CD8-positive, alpha-beta memory T cell (primary cell): ENCODE results near the gene PHF14. TPM values are rescaled to one million over a fixed set of nuclear protein-coding genes. Genes with fewer than 3 reads are reported as not detected.

Source experiments
- CTCF ChIA-PET: fragments of 350-600 bp; sonication (Branson Sonifier 250); formaldehyde crosslinking; loops from one replicate; lab custom pipeline; 2021; ENCODE audit warnings: antibody characterized with exemption; lab: Charles Lee
- POLR2A ChIA-PET: fragments of 350-600 bp; sonication (Branson Sonifier 250); formaldehyde crosslinking; loops from one replicate; lab custom pipeline; 2021; ENCODE audit warnings: antibody characterized with exemption; lab: Charles Lee
- DNase-seq, 5 donors: peaks; one replicate each; pipeline versions ENCODE4 v3.0.0 to v3.0.0-alpha.2; 2020 to 2022; ENCODE audit warnings: mixed read lengths in 1 of 5
- H3K27ac ChIP-seq: one replicate; pipeline ENCODE4 v1.7.0; 2013; ENCODE audit warnings: low read depth, mild to moderate bottlenecking, low read length, moderate library complexity
- H3K27me3 ChIP-seq: 2 replicates; pipeline ENCODE4 v1.7.0; 2013; ENCODE audit warnings: low read length, mild to moderate bottlenecking; ENCODE audit not compliant: insufficient read depth, poor library complexity, severe bottlenecking
- H3K36me3 ChIP-seq: 2 replicates; pipeline ENCODE4 v1.7.0; 2013; ENCODE audit warnings: mild to moderate bottlenecking, low read length, moderate library complexity; ENCODE audit not compliant: insufficient read depth
- H3K4me1 ChIP-seq: 2 replicates; pipeline ENCODE4 v1.7.0; 2013; ENCODE audit warnings: mild to moderate bottlenecking, low read length, moderate library complexity; ENCODE audit not compliant: insufficient read depth
- H3K4me3 ChIP-seq: 2 replicates; pipeline ENCODE4 v1.7.0; 2013; ENCODE audit warnings: mild to moderate bottlenecking, low read length
- H3K9me3 ChIP-seq: 2 replicates; pipeline ENCODE4 v1.7.0; 2013; ENCODE audit warnings: mild to moderate bottlenecking, low read length
- H3K27ac Mint-ChIP-seq, 8 donors: one replicate each; pipeline ENCODE4 v1.8.0; 2020 to 2021; ENCODE audit warnings: mixed read lengths in 8 of 8, mild to moderate bottlenecking in 6 of 8, inconsistent platforms in 3 of 8, moderate library complexity in 3 of 8
- H3K27me3 Mint-ChIP-seq, 2 donors: one replicate each; pipeline ENCODE4 v1.8.0; 2020 to 2021; ENCODE audit warnings: mixed read lengths in 2 of 2, mild to moderate bottlenecking in 1 of 2, moderate library complexity in 1 of 2
- H3K36me3 Mint-ChIP-seq, 3 donors: one replicate each; pipeline ENCODE4 v1.8.0; 2020 to 2021; ENCODE audit warnings: mixed read lengths in 3 of 3, inconsistent platforms in 1 of 3, mild to moderate bottlenecking in 1 of 3
- H3K4me1 Mint-ChIP-seq, 3 donors: one replicate each; pipeline ENCODE4 v1.8.0; 2020 to 2021; ENCODE audit warnings: mixed read lengths in 3 of 3, inconsistent platforms in 1 of 3, mild to moderate bottlenecking in 1 of 3
- H3K4me3 Mint-ChIP-seq, 7 donors: one replicate each; pipeline ENCODE4 v1.8.0; 2020 to 2021; ENCODE audit warnings: mixed read lengths in 7 of 7, mild to moderate bottlenecking in 6 of 7, moderate library complexity in 4 of 7, inconsistent platforms in 2 of 7
- H3K9me3 Mint-ChIP-seq, 5 donors: one replicate each; pipeline ENCODE4 v1.8.0; 2020 to 2022; ENCODE audit warnings: mixed read lengths in 5 of 5, mild to moderate bottlenecking in 3 of 5, moderate library complexity in 2 of 5, inconsistent platforms in 1 of 5
- polyA plus RNA-seq: library from polyadenylated mRNA; unstranded; fragments of 300-500 nt; fragmentation: Illumina TruSeq; gene quantifications from one replicate; pipeline ENCODE4 v1.2.3, GENCODE V29; 2021
- total RNA-seq, 2 experiments: library from RNA; stranded (reverse); gene quantifications; one replicate each; pipeline ENCODE4 v1.2.3, GENCODE V29; 2021

Gene PHF14
- total and polyA plus RNA-seq, 3 experiments from 2014 or later = 12.7 to 38.7 (median 35.8) TPM

- Mint-ChIP-seq H3K27ac (no peak overlapping the region), H3K9me3 (peaks cover 0 to 5% (median 2%) of the 10 kb centered on the region in 5 donors), H3K27me3 (peaks cover 0 to 6% of the 10 kb centered on the region in 2 donors), H3K4me3 (no peak overlapping the region), H3K4me1 (no peaks in the 10 kb centered on the region), H3K36me3 (peaks cover 0 to 1% (median 0%) of the 10 kb centered on the region in 3 donors)
- ChIA-PET CTCF (interaction anchor here (1.4 kb wide), 1 partner anchor 29 kb away, joined by 4 read pairs; no protein-coding TSS in a partner anchor), POLR2A (no interaction called here)
- Histone ChIP-seq H3K27me3 (no peaks in the 10 kb centered on the region), H3K36me3 (no peaks in the 10 kb centered on the region), H3K4me1 (no peaks in the 10 kb centered on the region), H3K4me3 (no peak overlapping the region), H3K9me3 (no peaks in the 10 kb centered on the region), H3K27ac (no peak overlapping the region)
- DNase-seq = no peak
These were observed 209.1 kb downstream of the PHF14 start for GRCh38 chr7:11182736-11183135.

DNA sequence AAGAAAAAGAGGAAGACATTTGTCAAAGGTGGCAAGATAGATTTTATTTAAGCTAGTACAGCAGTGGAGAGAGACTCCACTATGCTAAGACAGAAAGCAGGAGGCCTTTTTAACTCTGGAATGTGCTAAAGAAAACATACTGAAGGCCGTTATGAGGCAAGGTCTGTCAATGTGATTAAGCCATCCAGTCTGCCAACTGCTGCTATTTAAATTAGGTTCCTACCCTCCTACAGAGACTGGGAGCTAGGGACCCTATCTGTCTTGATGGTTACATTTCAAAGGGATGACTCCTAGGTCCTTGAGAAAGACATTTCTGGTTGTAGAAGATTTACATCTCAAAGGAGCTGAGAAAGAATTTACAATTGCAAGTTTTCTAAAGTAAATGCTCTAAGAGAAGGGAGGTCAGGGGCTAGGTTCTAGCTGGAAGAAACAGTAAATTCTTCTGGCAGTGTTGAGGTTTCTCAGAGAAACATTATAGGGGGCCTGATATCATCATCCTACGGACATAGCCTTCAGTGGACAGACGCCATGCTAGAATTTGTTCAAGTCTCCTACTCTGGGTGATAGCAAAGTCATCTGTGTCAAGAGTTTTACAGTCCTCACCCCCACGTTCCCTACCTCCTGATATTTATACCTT, 211.6 kb downstream of the PHF14 start:
- Histone ChIP-seq H3K27me3 (no peaks in the 10 kb centered on the region), H3K27ac (no peak overlapping the region), H3K4me3 (no peak overlapping the region), H3K9me3 (no peaks in the 10 kb centered on the region), H3K4me1 (no peaks in the 10 kb centered on the region), H3K36me3 (no peaks in the 10 kb centered on the region)
- Mint-ChIP-seq H3K4me1 (no peaks in the 10 kb centered on the region), H3K4me3 (no peak overlapping the region), H3K27ac (no peak overlapping the region), H3K9me3 (peaks cover 0 to 5% (median 2%) of the 10 kb centered on the region in 5 donors), H3K36me3 (peaks cover 0 to 3% (median 1%) of the 10 kb centered on the region in 3 donors), H3K27me3 (peaks cover 0 to 8% of the 10 kb centered on the region in 2 donors)
- POLR2A ChIA-PET = no interaction called here
- DNase-seq = no peak
- CTCF ChIA-PET = no interaction called here

GRCh38 chr7:11188529-11189310, 215.0 kb downstream of the PHF14 start:
- Mint-ChIP-seq H3K4me3 (no peak overlapping the region), H3K27ac (no peak overlapping the region), H3K36me3 (peaks cover 0 to 3% (median 1%) of the 10 kb centered on the region in 3 donors), H3K9me3 (peaks cover 0 to 5% (median 2%) of the 10 kb centered on the region in 5 donors), H3K27me3 (peaks cover 0 to 12% of the 10 kb centered on the region in 2 donors), H3K4me1 (no peaks in the 10 kb centered on the region)
- H3K27me3 ChIP-seq = no peaks in the 10 kb centered on the region
- H3K27ac ChIP-seq = no peak overlapping the region
- H3K4me3 ChIP-seq = no peak overlapping the region
- H3K9me3 ChIP-seq = no peaks in the 10 kb centered on the region
- H3K4me1 ChIP-seq = no peaks in the 10 kb centered on the region
- no peaks in the 10 kb centered on the region for H3K36me3 ChIP-seq
- no peak for DNase-seq
- ChIA-PET POLR2A (no interaction called here), CTCF (no interaction called here)

- Histone ChIP-seq H3K36me3 (no peaks in the 10 kb centered on the region), H3K9me3 (no peaks in the 10 kb centered on the region), H3K27me3 (no peaks in the 10 kb centered on the region), H3K4me3 (no peak overlapping the region), H3K4me1 (no peaks in the 10 kb centered on the region), H3K27ac (no peak overlapping the region)
- Mint-ChIP-seq H3K4me1 (no peaks in the 10 kb centered on the region), H3K36me3 (peaks cover 0 to 3% (median 0%) of the 10 kb centered on the region in 3 donors), H3K9me3 (no peaks in the 10 kb centered on the region), H3K27ac (no peak overlapping the region), H3K4me3 (no peak overlapping the region), H3K27me3 (peaks cover 0 to 10% of the 10 kb centered on the region in 2 donors)
- POLR2A ChIA-PET = no interaction called here
- CTCF ChIA-PET = interaction anchor here (1.1 kb wide), 1 partner anchor 21 kb away, joined by 3 read pairs; no protein-coding TSS in a partner anchor
- DNase-seq = no peak
These were observed 217.4 kb downstream of the PHF14 start for GRCh38 chr7:11191081-11191480.

DNA sequence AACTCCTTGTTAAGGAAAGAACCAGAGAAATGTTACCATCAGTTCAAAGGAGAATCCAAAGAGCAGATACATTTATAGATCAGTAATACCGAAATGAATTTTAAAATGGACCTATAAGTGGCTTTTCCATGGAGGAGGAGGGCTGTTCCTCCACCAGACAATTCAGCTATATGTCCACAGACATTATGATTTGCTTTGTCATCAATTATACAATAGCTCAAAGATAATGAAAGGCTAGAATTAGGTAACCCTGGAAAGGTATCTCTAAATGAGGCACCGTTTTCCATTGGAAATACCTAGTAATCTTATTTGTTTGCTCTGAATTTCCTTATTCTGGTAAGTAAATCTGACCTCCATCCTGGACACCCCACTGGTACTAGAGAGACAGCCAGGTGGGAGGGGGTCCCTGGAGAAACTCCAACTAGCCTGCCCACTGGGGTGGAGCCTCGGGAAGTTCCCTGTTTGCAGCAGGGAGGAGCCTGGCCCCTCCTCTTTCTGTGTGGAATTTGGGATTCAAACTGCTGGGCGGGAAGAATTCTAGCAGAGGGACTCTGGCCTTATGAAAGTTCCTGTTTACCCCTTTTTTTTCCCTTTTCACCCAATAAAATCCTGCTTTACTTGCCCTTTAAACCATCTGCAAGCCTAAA, 218.0 kb downstream of the PHF14 start:
- peaks cover 0 to 3% (median 0%) of the 10 kb centered on the region in 3 donors for H3K36me3 Mint-ChIP-seq
- peaks cover 0 to 10% of the 10 kb centered on the region in 2 donors for H3K27me3 Mint-ChIP-seq
- Histone ChIP-seq H3K27me3 (no peaks in the 10 kb centered on the region), H3K36me3 (no peaks in the 10 kb centered on the region), H3K9me3 (no peaks in the 10 kb centered on the region), H3K4me3 (no peak overlapping the region), H3K4me1 (no peaks in the 10 kb centered on the region), H3K27ac (no peak overlapping the region)
- no peaks in the 10 kb centered on the region for H3K4me1 Mint-ChIP-seq
- no peaks in the 10 kb centered on the region for H3K9me3 Mint-ChIP-seq
- DNase-seq = no peak
- ChIA-PET CTCF (interaction anchor here (1.1 kb wide), 1 partner anchor 21 kb away, joined by 3 read pairs; no protein-coding TSS in a partner anchor), POLR2A (no interaction called here)
- H3K27ac Mint-ChIP-seq = no peak overlapping the region
- peak overlapping the region in 1 of 7 donors; percentile 72 for H3K4me3 Mint-ChIP-seq

DNA sequence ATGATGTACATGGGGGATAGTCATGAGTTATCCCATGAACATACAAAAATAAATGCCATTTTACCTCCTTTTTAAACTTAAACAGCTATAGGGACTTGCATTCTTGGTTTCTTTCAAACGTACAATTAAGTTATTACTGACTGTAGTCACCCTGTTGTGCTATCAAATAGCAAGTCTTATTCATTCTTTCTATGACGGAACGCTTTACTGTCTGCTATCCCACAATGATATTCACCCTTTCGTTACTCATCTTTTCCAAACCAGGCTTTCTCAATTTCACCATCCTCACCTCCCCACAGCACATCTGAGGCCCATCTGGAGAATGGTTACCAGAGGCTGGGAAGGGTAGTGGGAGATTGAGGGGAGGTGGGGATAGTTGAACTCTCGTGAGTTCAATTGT, 218.8 kb downstream of the PHF14 start:
- H3K27ac Mint-ChIP-seq = no peak overlapping the region
- ChIA-PET CTCF (no interaction called here), POLR2A (no interaction called here)
- peaks cover 0 to 3% (median 0%) of the 10 kb centered on the region in 3 donors for H3K36me3 Mint-ChIP-seq
- no peaks in the 10 kb centered on the region for H3K4me1 Mint-ChIP-seq
- no peaks in the 10 kb centered on the region for H3K9me3 Mint-ChIP-seq
- Histone ChIP-seq H3K4me1 (no peaks in the 10 kb centered on the region), H3K27ac (no peak overlapping the region), H3K36me3 (no peaks in the 10 kb centered on the region), H3K4me3 (no peak overlapping the region), H3K27me3 (no peaks in the 10 kb centered on the region), H3K9me3 (no peaks in the 10 kb centered on the region)
- H3K4me3 Mint-ChIP-seq = no peak overlapping the region
- peaks cover 0 to 10% of the 10 kb centered on the region in 2 donors for H3K27me3 Mint-ChIP-seq
- DNase-seq = no peak

DNA sequence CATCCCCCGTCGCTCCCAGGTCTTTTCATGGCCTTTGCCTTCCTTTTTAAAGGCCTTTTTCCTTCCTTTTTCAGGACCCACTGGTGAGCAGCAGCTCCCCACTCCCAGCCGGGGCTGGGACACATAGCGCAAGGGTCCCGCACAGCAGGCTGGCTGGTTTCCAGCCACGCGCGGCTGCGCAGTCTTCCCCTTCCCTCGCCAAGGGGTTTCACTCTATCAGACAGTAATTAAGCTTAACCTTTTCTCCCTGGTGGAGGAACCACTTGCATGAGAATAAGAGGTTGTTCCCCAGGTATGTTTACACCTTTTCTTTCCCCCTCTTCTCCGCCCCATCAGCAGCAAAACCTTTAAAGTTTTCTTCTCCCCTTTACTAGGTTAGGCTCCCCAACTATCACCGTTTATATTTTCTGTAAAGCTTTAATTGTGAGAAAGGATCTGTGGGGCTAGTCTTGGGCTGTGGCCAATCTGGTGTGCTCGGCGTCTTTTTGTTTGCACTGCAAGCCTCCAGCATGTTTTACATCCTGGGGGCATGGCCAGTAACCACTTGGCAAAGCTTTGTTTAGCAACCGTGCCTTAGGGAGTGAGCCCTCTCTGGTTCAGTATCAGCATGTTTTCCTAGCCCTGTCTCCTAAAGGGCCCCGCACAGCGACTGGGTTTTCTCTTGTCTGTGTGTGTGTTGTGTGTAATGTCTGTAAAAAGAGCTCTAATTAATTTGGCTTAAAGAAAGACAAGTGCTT, 219.6 kb downstream of the PHF14 start:
- Mint-ChIP-seq H3K36me3 (peaks cover 0 to 3% (median 0%) of the 10 kb centered on the region in 3 donors), H3K27me3 (peaks cover 0 to 6% of the 10 kb centered on the region in 2 donors), H3K4me1 (no peaks in the 10 kb centered on the region), H3K9me3 (no peaks in the 10 kb centered on the region), H3K27ac (no peak overlapping the region), H3K4me3 (no peak overlapping the region)
- Histone ChIP-seq H3K9me3 (no peaks in the 10 kb centered on the region), H3K27me3 (no peaks in the 10 kb centered on the region), H3K4me3 (no peak overlapping the region), H3K4me1 (no peaks in the 10 kb centered on the region), H3K36me3 (no peaks in the 10 kb centered on the region), H3K27ac (no peak overlapping the region)
- ChIA-PET POLR2A (no interaction called here), CTCF (interaction anchor here (1.9 kb wide), 1 partner anchor 19 kb away, joined by 4 read pairs; no protein-coding TSS in a partner anchor)
- DNase-seq = no peak
